K562 (cell line): ENCODE results near the gene MEX3C. TPM values are rescaled to one million over a fixed set of nuclear protein-coding genes. Genes with fewer than 3 reads are reported as not detected.

Experiments
- ATAC-seq: fragments of 200-7000 bp; cut with Tn5 transposase; 3 replicates; pipeline ENCODE4 v1.9.1; 2020; ENCODE audit warnings: moderate library complexity
- BruUV-seq: library from RNA; stranded (reverse); fragments of 400-500 nt; replicated peaks from 2 replicates; lab custom pipeline; 2021; lab: Mats Ljungman, UMichigan
- CTCF ChIA-PET: fragments of 300-600 bp; formaldehyde crosslinking; extraction: SDS; loops from one replicate; lab custom pipeline; 2021; ENCODE audit warnings: low intra/inter-chr PET ratio; lab: Yijun Ruan, JAX
- POLR2A ChIA-PET: fragments of 300-600, 350-650 bp; sonication (Branson Sonifier 250); formaldehyde crosslinking; extraction: SDS; loops from one replicate; lab custom pipeline; 2021; ENCODE audit warnings: antibody characterized with exemption, inconsistent platforms; lab: Yijun Ruan, JAX
- DNase-seq, 4 experiments: peaks; one replicate each; pipeline versions ENCODE4 v3.0.0 to v3.0.0-alpha.2; 2011 to 2018; ENCODE audit warnings: low spot score in 3 of 4, mixed read lengths in 3 of 4; ENCODE audit errors: extremely low read depth in 1 of 4
- FAIRE-seq: peaks from 2 replicates; lab custom pipeline; 2011; peaks lifted over from hg19 to GRCh38; lab: Jason Lieb, UNC
- H2AFZ ChIP-seq: 2 replicates; pipeline ENCODE4 v1.6.0; 2011; ENCODE audit warnings: low read depth, low read length, control low read depth, inconsistent platforms
- H3K27ac ChIP-seq: fragments of 200-600 bp; 3 replicates; pipeline ENCODE4 v1.8.0; 2011; ENCODE audit warnings: low read depth, mild to moderate bottlenecking, control low read depth, inconsistent platforms, low read length, moderate library complexity, mixed read lengths; ENCODE audit errors: extremely low read depth
- H3K27me3 ChIP-seq, 2 experiments: fragments of 300-600 bp in 1 of 2; 2 replicates in 1 of 2; 3 replicates in 1 of 2; pipeline versions ENCODE4 v1.6.0 to v1.8.0; 2011; ENCODE audit warnings: inconsistent platforms in 2 of 2, low read length in 2 of 2, mild to moderate bottlenecking in 1 of 2, mixed read lengths in 1 of 2, moderate library complexity in 1 of 2; ENCODE audit not compliant: control insufficient read depth in 2 of 2, insufficient read depth in 2 of 2
- H3K36me3 ChIP-seq: fragments of 300-600 bp; 3 replicates; pipeline ENCODE4 v1.8.0; 2011; ENCODE audit warnings: mild to moderate bottlenecking, low read length, inconsistent platforms; ENCODE audit not compliant: control insufficient read depth, insufficient read depth
- H3K4me1 ChIP-seq, 2 experiments: fragments of 200-600 bp in 1 of 2; replicated peaks in 1 of 2; 2 replicates in 1 of 2; 3 replicates in 1 of 2; pipeline versions ENCODE4 v1.5.1 to v1.8.0; 2011; ENCODE audit warnings: inconsistent platforms in 2 of 2, low read length in 2 of 2, mild to moderate bottlenecking in 1 of 2, mixed read lengths in 1 of 2, moderate library complexity in 1 of 2; ENCODE audit not compliant: control insufficient read depth in 2 of 2, insufficient read depth in 2 of 2
- H3K4me2 ChIP-seq: 2 replicates; pipeline ENCODE4 v1.6.1; 2011; ENCODE audit warnings: low read length, control low read depth, inconsistent platforms, mixed read lengths; ENCODE audit not compliant: insufficient read depth
- H3K4me3 ChIP-seq: fragments of 200-600 bp; sonication (generic), shearing (Covaris generic); 2 replicates; pipeline ENCODE4 v1.5.1; 2016; ENCODE audit warnings: control low read depth, inconsistent platforms
- H3K79me2 ChIP-seq: fragments of 200-600 bp; 3 replicates; pipeline ENCODE4 v1.8.0; 2011; ENCODE audit warnings: low read length, inconsistent platforms; ENCODE audit not compliant: control insufficient read depth, insufficient read depth
- H3K9ac ChIP-seq, 2 experiments: 2 replicates each; pipeline versions ENCODE4 v1.6.0 to v1.6.1; 2011; ENCODE audit warnings: low read depth in 2 of 2, low read length in 2 of 2, control low read depth in 1 of 2, inconsistent platforms in 1 of 2, mild to moderate bottlenecking in 1 of 2, mixed read lengths in 1 of 2; ENCODE audit not compliant: insufficient read depth in 1 of 2
- H3K9me1 ChIP-seq: one replicate; pipeline ENCODE4 v1.6.0; 2011; ENCODE audit warnings: inconsistent platforms, mild to moderate bottlenecking, low read length, moderate library complexity; ENCODE audit not compliant: control insufficient read depth, insufficient read depth
- H3K9me3 ChIP-seq: replicated peaks from 2 replicates; pipeline ENCODE4 v1.5.1; 2011; ENCODE audit warnings: low read depth, low read length, inconsistent platforms; ENCODE audit not compliant: control insufficient read depth, insufficient read depth
- H4K20me1 ChIP-seq: replicated peaks from 2 replicates; pipeline ENCODE4 v1.6.1; 2011; ENCODE audit warnings: low read length, inconsistent platforms, mixed read lengths; ENCODE audit not compliant: control insufficient read depth, insufficient read depth
- DIDO1 ChIP-seq: fragments of 450-650 bp; IDR thresholded peaks from 2 replicates; pipeline ENCODE4 v1.6.1; 2016; ENCODE audit warnings: low read depth, missing biosample characterization, missing genetic modification characterization
- JUN ChIP-seq, 2 experiments: sonication (generic) in 1 of 2; formaldehyde crosslinking in 1 of 2; IDR thresholded peaks; 2 replicates each; pipeline versions ENCODE4 v1.6.1 to v1.8.0; 2012 to 2022; ENCODE audit warnings: borderline replicate concordance in 2 of 2, mild to moderate bottlenecking in 2 of 2, improper control_type of control experiment in 1 of 2, low read depth in 1 of 2, low read length in 1 of 2, missing genetic modification reagents in 1 of 2
- NCOA2 ChIP-seq, 2 experiments: fragments of 450-650 bp; IDR thresholded peaks; 2 replicates each; pipeline ENCODE4 v1.6.1; 2018; ENCODE audit warnings: mild to moderate bottlenecking in 2 of 2, moderate library complexity in 1 of 2; ENCODE audit not compliant: partially characterized antibody in 2 of 2
- NR1H2 ChIP-seq: sonication (generic); formaldehyde crosslinking; IDR thresholded peaks from 2 replicates; pipeline ENCODE4 v1.4.0; 2020; ENCODE audit warnings: mild to moderate bottlenecking, missing genetic modification reagents
- SP1 ChIP-seq: sonication (generic); formaldehyde crosslinking; IDR thresholded peaks from 2 replicates; pipeline ENCODE4 v1.8.1; 2022; ENCODE audit warnings: mild to moderate bottlenecking, missing genetic modification reagents
- WGBS: fragments of 100-300 bp; shearing (Covaris generic); methylation state at CpG from one replicate; pipeline ENCODE4 v1.1.6; 2016; ENCODE audit warnings: low coverage, mixed read lengths; ENCODE audit not compliant: insufficient coverage; ENCODE audit errors: missing lambda C conversion rate; 5-methylcytosine and 5-hydroxymethylcytosine counted together
- in situ Hi-C: fragments of 300-500 bp; cut with MboI; formaldehyde crosslinking; loops from 4 replicates; pipeline ENCODE4 v1.15.0; 2018; ENCODE audit warnings: inconsistent platforms, mixed read lengths
- intact Hi-C: fragments of 100-400 bp; cut with micrococcal nuclease; formaldehyde crosslinking; loops from 2 replicates; pipeline ENCODE4 v1.14.2; 2022
- polyA plus RNA-seq, 8 experiments: library from polyadenylated mRNA; depleted of rRNA in 4 of 8; stranded (reverse) in 5 of 8; unstranded in 3 of 8; fragments of >200 nt; fragmentation: Nextera tagmentation in 2 of 8; fragmentation: Illumina TruSeq in 1 of 8; extraction: Ambion mirVana in 2 of 8; extraction: Trizol in 1 of 8; gene quantifications; 2 replicates each; pipeline versions ENCODE4 v1.2.1 to v1.2.3, GENCODE V29; 2011 to 2014; ENCODE audit warnings: inconsistent platforms in 1 of 8, missing spikeins in 1 of 8
- total RNA-seq, 7 experiments: library from RNA; depleted of rRNA in 6 of 7; stranded (reverse); fragments of >200 nt in 6 of 7; fragmentation: Illumina TruSeq in 2 of 7; extraction: Trizol in 2 of 7; gene quantifications; 2 replicates each; pipeline versions ENCODE4 v1.2.1 to v1.2.3, GENCODE V29; 2011 to 2021; ENCODE audit warnings: low replicate concordance in 1 of 7
- TF ChIP-seq, protein P1 (sequence below): fragments of 450-650 bp; IDR thresholded peaks from 2 replicates; pipeline ENCODE4 v1.6.1; 2014; ENCODE audit warnings: low read depth, mild to moderate bottlenecking, moderate library complexity, borderline replicate concordance
- TF ChIP-seq, protein P2 (sequence below): fragments of 250-450 bp; sonication (Bioruptor Pico); IDR thresholded peaks from 2 replicates; pipeline ENCODE4 v1.8.0; 2022; ENCODE audit warnings: inconsistent platforms, mild to moderate bottlenecking, moderate library complexity, borderline replicate concordance
- TF ChIP-seq, protein P3 (sequence below): sonication (generic); formaldehyde crosslinking; IDR thresholded peaks from 2 replicates; pipeline ENCODE4 v1.8.0; 2022; ENCODE audit warnings: mild to moderate bottlenecking, low read depth, missing genetic modification reagents
- TF ChIP-seq, protein P4 (sequence below): sonication (generic); formaldehyde crosslinking; IDR thresholded peaks from 2 replicates; pipeline ENCODE4 v1.8.1; 2023; ENCODE audit warnings: missing genetic modification reagents, mild to moderate bottlenecking, borderline replicate concordance
- TF ChIP-seq, protein P5 (sequence below): sonication (generic); formaldehyde crosslinking; IDR thresholded peaks from 2 replicates; pipeline ENCODE4 v1.8.1; 2023; ENCODE audit warnings: mild to moderate bottlenecking, missing genetic modification reagents

The MEX3C gene
- total and polyA plus RNA-seq, 9 of the 15 experiments (the other 6 are each of a cell fraction or from before 2014, with no cell fraction given) = 2.4 to 14.2 (median 10.6) TPM

DNA sequence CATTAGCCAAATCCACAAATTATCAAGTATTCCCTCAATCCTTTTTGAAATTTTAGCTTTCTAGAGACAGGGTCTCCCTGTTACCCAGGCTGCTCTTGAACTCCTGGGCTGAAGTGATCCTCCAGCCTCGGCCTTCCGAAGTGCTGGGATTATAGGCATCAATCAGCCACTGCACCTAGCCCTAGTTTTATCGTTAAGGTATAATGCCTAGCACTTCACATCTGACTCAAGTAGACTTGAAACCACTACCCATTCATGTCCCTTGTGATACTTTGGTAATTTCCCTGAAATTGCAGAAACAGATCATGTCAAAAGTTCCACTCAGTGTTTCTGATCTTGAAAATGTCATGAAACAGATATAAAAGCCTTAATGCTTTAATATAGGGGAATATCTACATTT, 26.3 kb downstream of the MEX3C start:
- CTCF ChIA-PET = no interaction called here
- Histone ChIP-seq H2AFZ (no peak overlapping the region), H3K9me1 (no peaks in the 10 kb centered on the region), H3K9ac (no peak overlapping the region), H3K27ac (no peak overlapping the region), H4K20me1 (no peaks in the 10 kb centered on the region), H3K36me3 (peaks cover under 1% of the 10 kb centered on the region; the same call in 1 of the 3 replicates), H3K79me2 (no peaks in the 10 kb centered on the region), H3K4me3 (no peak overlapping the region), H3K4me2 (no peak overlapping the region), H3K9me3 (no peaks in the 10 kb centered on the region), H3K4me1 (no peaks in the 10 kb centered on the region), H3K27me3 (no peaks in the 10 kb centered on the region)
- DNase-seq = no peak
- BruUV-seq = no TSS peak
- no peak for ATAC-seq
- POLR2A ChIA-PET = no interaction called here
- intact Hi-C loops = no loop called here
- 20% methylated on average over 3 of the region's 3 CpGs for WGBS
- in situ Hi-C loops = no loop called here
- no peak for FAIRE-seq
- TF ChIP-seq, protein P1, sequence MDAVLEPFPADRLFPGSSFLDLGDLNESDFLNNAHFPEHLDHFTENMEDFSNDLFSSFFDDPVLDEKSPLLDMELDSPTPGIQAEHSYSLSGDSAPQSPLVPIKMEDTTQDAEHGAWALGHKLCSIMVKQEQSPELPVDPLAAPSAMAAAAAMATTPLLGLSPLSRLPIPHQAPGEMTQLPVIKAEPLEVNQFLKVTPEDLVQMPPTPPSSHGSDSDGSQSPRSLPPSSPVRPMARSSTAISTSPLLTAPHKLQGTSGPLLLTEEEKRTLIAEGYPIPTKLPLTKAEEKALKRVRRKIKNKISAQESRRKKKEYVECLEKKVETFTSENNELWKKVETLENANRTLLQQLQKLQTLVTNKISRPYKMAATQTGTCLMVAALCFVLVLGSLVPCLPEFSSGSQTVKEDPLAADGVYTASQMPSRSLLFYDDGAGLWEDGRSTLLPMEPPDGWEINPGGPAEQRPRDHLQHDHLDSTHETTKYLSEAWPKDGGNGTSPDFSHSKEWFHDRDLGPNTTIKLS = no peak
- TF ChIP-seq, protein P2, sequence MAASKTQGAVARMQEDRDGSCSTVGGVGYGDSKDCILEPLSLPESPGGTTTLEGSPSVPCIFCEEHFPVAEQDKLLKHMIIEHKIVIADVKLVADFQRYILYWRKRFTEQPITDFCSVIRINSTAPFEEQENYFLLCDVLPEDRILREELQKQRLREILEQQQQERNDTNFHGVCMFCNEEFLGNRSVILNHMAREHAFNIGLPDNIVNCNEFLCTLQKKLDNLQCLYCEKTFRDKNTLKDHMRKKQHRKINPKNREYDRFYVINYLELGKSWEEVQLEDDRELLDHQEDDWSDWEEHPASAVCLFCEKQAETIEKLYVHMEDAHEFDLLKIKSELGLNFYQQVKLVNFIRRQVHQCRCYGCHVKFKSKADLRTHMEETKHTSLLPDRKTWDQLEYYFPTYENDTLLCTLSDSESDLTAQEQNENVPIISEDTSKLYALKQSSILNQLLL (CRISPR knock-in tag) = no peak
- TF ChIP-seq SP1 (CRISPR knock-in tag) (no peak), NR1H2 (CRISPR knock-in tag) (no peak), JUN (IDR thresholded peaks at IDR 0.05; ENCODE audit: borderline replicate concordance, low read depth, low read length) (no peak), JUN (CRISPR knock-in tag; IDR thresholded peaks at IDR 0.05; ENCODE audit: borderline replicate concordance) (no peak), DIDO1 (tag) (no peak), NCOA2 (IDR thresholded peaks at IDR 0.05; ENCODE audit: partially characterized antibody in 2 of 2) (no peak)
- TF ChIP-seq, protein P3, sequence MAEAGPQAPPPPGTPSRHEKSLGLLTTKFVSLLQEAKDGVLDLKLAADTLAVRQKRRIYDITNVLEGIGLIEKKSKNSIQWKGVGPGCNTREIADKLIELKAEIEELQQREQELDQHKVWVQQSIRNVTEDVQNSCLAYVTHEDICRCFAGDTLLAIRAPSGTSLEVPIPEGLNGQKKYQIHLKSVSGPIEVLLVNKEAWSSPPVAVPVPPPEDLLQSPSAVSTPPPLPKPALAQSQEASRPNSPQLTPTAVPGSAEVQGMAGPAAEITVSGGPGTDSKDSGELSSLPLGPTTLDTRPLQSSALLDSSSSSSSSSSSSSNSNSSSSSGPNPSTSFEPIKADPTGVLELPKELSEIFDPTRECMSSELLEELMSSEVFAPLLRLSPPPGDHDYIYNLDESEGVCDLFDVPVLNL (CRISPR knock-in tag) = no peak
- TF ChIP-seq, protein P4, sequence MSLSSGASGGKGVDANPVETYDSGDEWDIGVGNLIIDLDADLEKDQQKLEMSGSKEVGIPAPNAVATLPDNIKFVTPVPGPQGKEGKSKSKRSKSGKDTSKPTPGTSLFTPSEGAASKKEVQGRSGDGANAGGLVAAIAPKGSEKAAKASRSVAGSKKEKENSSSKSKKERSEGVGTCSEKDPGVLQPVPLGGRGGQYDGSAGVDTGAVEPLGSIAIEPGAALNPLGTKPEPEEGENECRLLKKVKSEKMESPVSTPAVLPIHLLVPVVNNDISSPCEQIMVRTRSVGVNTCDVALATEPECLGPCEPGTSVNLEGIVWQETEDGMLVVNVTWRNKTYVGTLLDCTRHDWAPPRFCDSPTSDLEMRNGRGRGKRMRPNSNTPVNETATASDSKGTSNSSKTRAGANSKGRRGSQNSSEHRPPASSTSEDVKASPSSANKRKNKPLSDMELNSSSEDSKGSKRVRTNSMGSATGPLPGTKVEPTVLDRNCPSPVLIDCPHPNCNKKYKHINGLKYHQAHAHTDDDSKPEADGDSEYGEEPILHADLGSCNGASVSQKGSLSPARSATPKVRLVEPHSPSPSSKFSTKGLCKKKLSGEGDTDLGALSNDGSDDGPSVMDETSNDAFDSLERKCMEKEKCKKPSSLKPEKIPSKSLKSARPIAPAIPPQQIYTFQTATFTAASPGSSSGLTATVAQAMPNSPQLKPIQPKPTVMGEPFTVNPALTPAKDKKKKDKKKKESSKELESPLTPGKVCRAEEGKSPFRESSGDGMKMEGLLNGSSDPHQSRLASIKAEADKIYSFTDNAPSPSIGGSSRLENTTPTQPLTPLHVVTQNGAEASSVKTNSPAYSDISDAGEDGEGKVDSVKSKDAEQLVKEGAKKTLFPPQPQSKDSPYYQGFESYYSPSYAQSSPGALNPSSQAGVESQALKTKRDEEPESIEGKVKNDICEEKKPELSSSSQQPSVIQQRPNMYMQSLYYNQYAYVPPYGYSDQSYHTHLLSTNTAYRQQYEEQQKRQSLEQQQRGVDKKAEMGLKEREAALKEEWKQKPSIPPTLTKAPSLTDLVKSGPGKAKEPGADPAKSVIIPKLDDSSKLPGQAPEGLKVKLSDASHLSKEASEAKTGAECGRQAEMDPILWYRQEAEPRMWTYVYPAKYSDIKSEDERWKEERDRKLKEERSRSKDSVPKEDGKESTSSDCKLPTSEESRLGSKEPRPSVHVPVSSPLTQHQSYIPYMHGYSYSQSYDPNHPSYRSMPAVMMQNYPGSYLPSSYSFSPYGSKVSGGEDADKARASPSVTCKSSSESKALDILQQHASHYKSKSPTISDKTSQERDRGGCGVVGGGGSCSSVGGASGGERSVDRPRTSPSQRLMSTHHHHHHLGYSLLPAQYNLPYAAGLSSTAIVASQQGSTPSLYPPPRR (CRISPR knock-in tag) = no peak
- TF ChIP-seq, protein P5, sequence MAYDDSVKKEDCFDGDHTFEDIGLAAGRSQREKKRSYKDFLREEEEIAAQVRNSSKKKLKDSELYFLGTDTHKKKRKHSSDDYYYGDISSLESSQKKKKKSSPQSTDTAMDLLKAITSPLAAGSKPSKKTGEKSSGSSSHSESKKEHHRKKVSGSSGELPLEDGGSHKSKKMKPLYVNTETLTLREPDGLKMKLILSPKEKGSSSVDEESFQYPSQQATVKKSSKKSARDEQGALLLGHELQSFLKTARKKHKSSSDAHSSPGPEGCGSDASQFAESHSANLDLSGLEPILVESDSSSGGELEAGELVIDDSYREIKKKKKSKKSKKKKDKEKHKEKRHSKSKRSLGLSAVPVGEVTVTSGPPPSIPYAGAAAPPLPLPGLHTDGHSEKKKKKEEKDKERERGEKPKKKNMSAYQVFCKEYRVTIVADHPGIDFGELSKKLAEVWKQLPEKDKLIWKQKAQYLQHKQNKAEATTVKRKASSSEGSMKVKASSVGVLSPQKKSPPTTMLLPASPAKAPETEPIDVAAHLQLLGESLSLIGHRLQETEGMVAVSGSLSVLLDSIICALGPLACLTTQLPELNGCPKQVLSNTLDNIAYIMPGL (CRISPR knock-in tag) = no peak
